A549 (cell line): ENCODE data around the gene MAPRE2. TPM values are rescaled to one million over a fixed set of nuclear protein-coding genes. Genes with fewer than 3 reads are reported as not detected.

Experiments
- ATAC-seq, 2 experiments: fragments of 200-7000 bp in 1 of 2; fragments of >200 bp in 1 of 2; cut with Nextera tagmentation in 1 of 2; cut with Tn5 transposase in 1 of 2; 3 replicates each; pipeline versions ENCODE4 v1.8.0 to v1.9.1; 2018 to 2020; ENCODE audit warnings: mild to moderate bottlenecking in 1 of 2, moderate library complexity in 1 of 2
- CTCF ChIA-PET: fragments of 300-600 bp; sonication (Branson Sonifier 250); formaldehyde crosslinking; extraction: SDS; loops from one replicate; lab custom pipeline; 2021; ENCODE audit warnings: antibody characterized with exemption, inconsistent platforms; lab: Yijun Ruan, JAX
- POLR2A ChIA-PET: fragments of 350-600 bp; formaldehyde crosslinking; extraction: SDS; loops from one replicate; lab custom pipeline; 2021; ENCODE audit warnings: antibody characterized with exemption, inconsistent platforms; lab: Yijun Ruan, JAX
- DNase-seq, 2 experiments: peaks; one replicate each; pipeline versions ENCODE4 v3.0.0 to v3.0.0-alpha.2; 2011 to 2016; ENCODE audit warnings: low read depth in 1 of 2, low spot score in 1 of 2
- FAIRE-seq: peaks from 2 replicates; lab custom pipeline; 2011; peaks lifted over from hg19 to GRCh38; lab: Jason Lieb, UNC
- H3K27ac ChIP-seq, 2 experiments: fragments of >200 bp; sonication (Bioruptor Twin); formaldehyde crosslinking; 3 replicates each; pipeline ENCODE4 v1.5.1; 2016 to 2017
- H3K4me1 ChIP-seq: fragments of >200 bp; sonication (Bioruptor Twin); formaldehyde crosslinking; 3 replicates; pipeline ENCODE4 v1.6.1; 2016
- H3K4me2 ChIP-seq: fragments of >200 bp; sonication (Bioruptor Twin); formaldehyde crosslinking; 3 replicates; pipeline ENCODE4 v1.6.1; 2016
- H3K4me3 ChIP-seq: fragments of >200 bp; sonication (Bioruptor Twin); formaldehyde crosslinking; 3 replicates; pipeline ENCODE4 v1.5.1; 2016
- H3K9me3 ChIP-seq: fragments of >200 bp; sonication (Bioruptor Twin); formaldehyde crosslinking; 3 replicates; pipeline ENCODE4 v1.6.1; 2016
- EHF ChIP-seq: fragments of 250-450 bp; sonication (Bioruptor Pico); IDR thresholded peaks from 2 replicates; pipeline ENCODE4 v1.5.0; 2020; ENCODE audit warnings: mild to moderate bottlenecking
- EP300 ChIP-seq, 2 experiments: fragments of >200 bp; sonication (Bioruptor Twin); formaldehyde crosslinking; IDR thresholded peaks; 2 replicates in 1 of 2; 3 replicates in 1 of 2; pipeline ENCODE4 v1.6.1; 2016 to 2017
- FOSB ChIP-seq: fragments of 250-450 bp; sonication (Bioruptor Pico); IDR thresholded peaks from 2 replicates; pipeline ENCODE4 v1.5.0; 2020; ENCODE audit warnings: mild to moderate bottlenecking, moderate library complexity
- FOSL2 ChIP-seq, 2 experiments: fragments of 450-650 bp in 1 of 2; fragments of >200 bp in 1 of 2; sonication (Bioruptor Twin) in 1 of 2; formaldehyde crosslinking; IDR thresholded peaks; 2 replicates each; pipeline versions ENCODE4 v1.5.0 to v1.6.1; 2016 to 2020; ENCODE audit warnings: mild to moderate bottlenecking in 1 of 2, moderate library complexity in 1 of 2
- GATA3 ChIP-seq: IDR thresholded peaks from 2 replicates; pipeline ENCODE4 v1.6.1; 2012; ENCODE audit warnings: borderline replicate concordance
- HDAC2 ChIP-seq: fragments of 200-600 bp; sonication (generic); IDR thresholded peaks from 2 replicates; pipeline ENCODE4 v1.6.1; 2016
- HES2 ChIP-seq: fragments of >200 bp; sonication (Bioruptor Twin); formaldehyde crosslinking; IDR thresholded peaks from 2 replicates; pipeline ENCODE4 v1.6.1; 2016
- HEYL ChIP-seq: fragments of 250-450 bp; sonication (Bioruptor Pico); IDR thresholded peaks from 2 replicates; pipeline ENCODE4 v1.8.0; 2021; ENCODE audit warnings: mild to moderate bottlenecking, moderate library complexity
- HOXB13 ChIP-seq: fragments of 250-450 bp; sonication (Bioruptor Pico); IDR thresholded peaks from 2 replicates; pipeline ENCODE4 v1.5.0; 2020; ENCODE audit warnings: low read depth, mild to moderate bottlenecking, moderate library complexity
- JUNB ChIP-seq: fragments of >200 bp; sonication (Bioruptor Twin); formaldehyde crosslinking; IDR thresholded peaks from 2 replicates; pipeline ENCODE4 v1.6.1; 2016
- KDM5A ChIP-seq: fragments of 200-600 bp; sonication (generic); IDR thresholded peaks from 2 replicates; pipeline ENCODE4 v1.6.1; 2016; ENCODE audit warnings: antibody characterized with exemption, mild to moderate bottlenecking
- PBX3 ChIP-seq: IDR thresholded peaks from 2 replicates; pipeline ENCODE4 v1.6.1; 2012
- PHF8 ChIP-seq: fragments of 200-600 bp; sonication (generic); IDR thresholded peaks from 2 replicates; pipeline ENCODE4 v1.6.1; 2016; ENCODE audit warnings: low read depth, mild to moderate bottlenecking, antibody characterized with exemption, moderate library complexity, borderline replicate concordance
- POLR2AphosphoS2 ChIP-seq: conservative IDR thresholded peaks from 2 replicates; pipeline ENCODE4 v1.6.1; 2012; ENCODE audit warnings: low read length, improper control_type of control experiment, inconsistent platforms
- RAD21 ChIP-seq, 2 experiments: fragments of >200 bp in 1 of 2; sonication (Bioruptor Twin) in 1 of 2; formaldehyde crosslinking in 1 of 2; IDR thresholded peaks in 1 of 2; conservative IDR thresholded peaks in 1 of 2; 2 replicates in 1 of 2; 3 replicates in 1 of 2; pipeline ENCODE4 v1.6.1; 2012 to 2018; ENCODE audit warnings: inconsistent platforms in 1 of 2
- RFX5 ChIP-seq: fragments of 450-650 bp; IDR thresholded peaks from 2 replicates; pipeline ENCODE4 v1.7.1; 2014; ENCODE audit warnings: antibody characterized with exemption, mild to moderate bottlenecking, moderate library complexity
- SMC3 ChIP-seq: fragments of >200 bp; sonication (Bioruptor Twin); formaldehyde crosslinking; IDR thresholded peaks from 3 replicates; pipeline ENCODE4 v1.6.1; 2018; ENCODE audit warnings: inconsistent platforms
- SREBF2 ChIP-seq: fragments of 450-650 bp; IDR thresholded peaks from 2 replicates; pipeline ENCODE4 v1.6.1; 2014; ENCODE audit warnings: mild to moderate bottlenecking, moderate library complexity
- TFCP2L1 ChIP-seq: fragments of 250-450 bp; sonication (Bioruptor Pico); IDR thresholded peaks from 2 replicates; pipeline ENCODE4 v1.5.0; 2021; ENCODE audit warnings: mild to moderate bottlenecking
- ZC3H11A ChIP-seq: fragments of 450-650 bp; IDR thresholded peaks from 2 replicates; pipeline ENCODE4 v1.6.1; 2014; ENCODE audit warnings: antibody characterized with exemption, mild to moderate bottlenecking
- WGBS: methylation state at CpG from one replicate; pipeline ENCODE4 v1.1.6; 2017; ENCODE audit errors: missing lambda C conversion rate; 5-methylcytosine and 5-hydroxymethylcytosine counted together
- polyA plus RNA-seq, 4 experiments: library from polyadenylated mRNA; depleted of rRNA in 3 of 4; stranded (reverse); fragments of >200 nt; fragmentation: RNase III in 1 of 4; extraction: RNeasy Plus Mini Kit Qiagen cat#74134 plus additional on column Dnase treatment in 1 of 4; gene quantifications; 2 replicates in 3 of 4; 3 replicates in 1 of 4; pipeline ENCODE4 v1.2.3, GENCODE V29; 2011 to 2017
- TF ChIP-seq, protein P1 (sequence below): fragments of 200-600 bp; sonication (generic); IDR thresholded peaks from 2 replicates; pipeline ENCODE4 v1.6.1; 2016; ENCODE audit warnings: antibody characterized with exemption, mild to moderate bottlenecking, moderate library complexity
- TF ChIP-seq, protein P2 (sequence below): fragments of 150-350 bp; IDR thresholded peaks from 2 replicates; pipeline ENCODE4 v1.6.1; 2014; ENCODE audit warnings: low read depth, mild to moderate bottlenecking, low read length

The MAPRE2 gene
- polyA plus RNA-seq, 2 of the 4 experiments (the other 2 are of a cell fraction) = 11.4 to 59.1 TPM

DNA sequence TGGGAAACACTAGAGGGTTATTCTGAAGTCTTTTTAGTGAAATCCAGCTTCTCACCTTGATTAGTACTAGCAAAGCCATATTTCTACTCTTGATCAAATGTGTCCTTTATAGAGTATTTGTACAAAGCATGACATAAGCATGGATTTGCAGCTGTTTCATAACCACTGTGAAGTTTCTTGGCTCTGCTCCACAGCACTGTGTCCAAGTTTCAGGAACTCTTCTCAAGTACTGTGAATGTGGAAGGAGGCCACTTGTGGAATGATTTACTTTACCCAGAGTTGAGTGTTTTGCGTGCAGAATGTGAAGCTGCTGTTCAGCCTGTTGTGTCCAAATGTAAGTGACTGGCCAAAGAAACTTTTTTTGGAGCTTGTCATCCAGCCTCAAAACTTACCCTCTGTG, 16.2 kb upstream of the MAPRE2 start:
- FAIRE-seq (no peak), ATAC-seq (no peak)
- peaks cover 10% of the 10 kb centered on the region; the same call in 1 of the 3 replicates for H3K4me1 ChIP-seq
- WGBS = 50% methylated on average over 1 of the region's 1 CpG
- POLR2A ChIA-PET = interaction anchor here (1.7 kb wide), 1 partner anchor 16 kb away, joined by 5 read pairs; the partner anchor contains the start of gene MAPRE2
- H3K4me3 ChIP-seq = no peak overlapping the region
- no peaks in the 10 kb centered on the region for H3K9me3 ChIP-seq
- TF ChIP-seq EP300 (IDR thresholded peaks at IDR 0.05) (no peak), KDM5A (no peak), HES2 (no peak), FOSL2 (IDR thresholded peaks at IDR 0.05) (no peak), FOSL2 (CRISPR knock-in tag; IDR thresholded peaks at IDR 0.05) (no peak), SMC3 (no peak), RFX5 (no peak), EHF (CRISPR knock-in tag) (no peak), PBX3 (no peak), ZC3H11A (no peak), TFCP2L1 (CRISPR knock-in tag) (no peak), HEYL (no peak), POLR2AphosphoS2 (no peak), JUNB (no peak), PHF8 (no peak), HDAC2 (no peak), SREBF2 (no peak), FOSB (no peak), GATA3 (no peak)
- TF ChIP-seq, protein P1, sequence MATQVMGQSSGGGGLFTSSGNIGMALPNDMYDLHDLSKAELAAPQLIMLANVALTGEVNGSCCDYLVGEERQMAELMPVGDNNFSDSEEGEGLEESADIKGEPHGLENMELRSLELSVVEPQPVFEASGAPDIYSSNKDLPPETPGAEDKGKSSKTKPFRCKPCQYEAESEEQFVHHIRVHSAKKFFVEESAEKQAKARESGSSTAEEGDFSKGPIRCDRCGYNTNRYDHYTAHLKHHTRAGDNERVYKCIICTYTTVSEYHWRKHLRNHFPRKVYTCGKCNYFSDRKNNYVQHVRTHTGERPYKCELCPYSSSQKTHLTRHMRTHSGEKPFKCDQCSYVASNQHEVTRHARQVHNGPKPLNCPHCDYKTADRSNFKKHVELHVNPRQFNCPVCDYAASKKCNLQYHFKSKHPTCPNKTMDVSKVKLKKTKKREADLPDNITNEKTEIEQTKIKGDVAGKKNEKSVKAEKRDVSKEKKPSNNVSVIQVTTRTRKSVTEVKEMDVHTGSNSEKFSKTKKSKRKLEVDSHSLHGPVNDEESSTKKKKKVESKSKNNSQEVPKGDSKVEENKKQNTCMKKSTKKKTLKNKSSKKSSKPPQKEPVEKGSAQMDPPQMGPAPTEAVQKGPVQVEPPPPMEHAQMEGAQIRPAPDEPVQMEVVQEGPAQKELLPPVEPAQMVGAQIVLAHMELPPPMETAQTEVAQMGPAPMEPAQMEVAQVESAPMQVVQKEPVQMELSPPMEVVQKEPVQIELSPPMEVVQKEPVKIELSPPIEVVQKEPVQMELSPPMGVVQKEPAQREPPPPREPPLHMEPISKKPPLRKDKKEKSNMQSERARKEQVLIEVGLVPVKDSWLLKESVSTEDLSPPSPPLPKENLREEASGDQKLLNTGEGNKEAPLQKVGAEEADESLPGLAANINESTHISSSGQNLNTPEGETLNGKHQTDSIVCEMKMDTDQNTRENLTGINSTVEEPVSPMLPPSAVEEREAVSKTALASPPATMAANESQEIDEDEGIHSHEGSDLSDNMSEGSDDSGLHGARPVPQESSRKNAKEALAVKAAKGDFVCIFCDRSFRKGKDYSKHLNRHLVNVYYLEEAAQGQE = no peak
- TF ChIP-seq, protein P2, sequence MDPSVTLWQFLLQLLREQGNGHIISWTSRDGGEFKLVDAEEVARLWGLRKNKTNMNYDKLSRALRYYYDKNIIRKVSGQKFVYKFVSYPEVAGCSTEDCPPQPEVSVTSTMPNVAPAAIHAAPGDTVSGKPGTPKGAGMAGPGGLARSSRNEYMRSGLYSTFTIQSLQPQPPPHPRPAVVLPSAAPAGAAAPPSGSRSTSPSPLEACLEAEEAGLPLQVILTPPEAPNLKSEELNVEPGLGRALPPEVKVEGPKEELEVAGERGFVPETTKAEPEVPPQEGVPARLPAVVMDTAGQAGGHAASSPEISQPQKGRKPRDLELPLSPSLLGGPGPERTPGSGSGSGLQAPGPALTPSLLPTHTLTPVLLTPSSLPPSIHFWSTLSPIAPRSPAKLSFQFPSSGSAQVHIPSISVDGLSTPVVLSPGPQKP = no peak
- TF ChIP-seq, all 56 proteins: peak for 0
- Histone ChIP-seq H3K4me2 (no peak overlapping the region), H3K27ac (no peak overlapping the region)
- CTCF ChIA-PET = no interaction called here
- peak in 1 of 2 experiments; percentile 10 for DNase-seq

GRCh38 chr18:35026407-35027061, 14.7 kb upstream of the MAPRE2 start:
- WGBS = 83% methylated on average over 5 of the region's 5 CpGs
- TF ChIP-seq RAD21 (conservative IDR thresholded peaks at IDR 0.05 in 1 of 2, IDR thresholded peaks at IDR 0.05 in 1 of 2) = peak in 1 of 2 experiments; percentile 24; a peak in 2 of 5 replicates
- TF ChIP-seq HOXB13 (CRISPR knock-in tag) = no peak
- TF ChIP-seq, all 56 proteins: peak for 1
- Histone ChIP-seq H3K4me1 (peaks cover 10% of the 10 kb centered on the region; the same call in 1 of the 3 replicates), H3K4me3 (no peak overlapping the region), H3K9me3 (no peaks in the 10 kb centered on the region), H3K4me2 (no peak overlapping the region), H3K27ac (no peak overlapping the region)
- POLR2A ChIA-PET = no interaction called here
- CTCF ChIA-PET = interaction anchor here (0.9 to 2.9 kb wide), 3 partner anchors 15 to 117 kb away, joined by 3 to 9 read pairs (median 4); partner anchors contain the start of gene MAPRE2
- FAIRE-seq (no peak), ATAC-seq (no peak), DNase-seq (no peak)
